HG03108 (cell line): ENCODE data around the gene MTMR12.
"Not testable (repeated sequence)": the region's sequence is repeated elsewhere in the genome, so short reads cannot be mapped to it uniquely, and the experiment has no call there.

Experiments
- ATAC-seq: cut with Tn5 transposase; IDR thresholded peaks from one replicate; pipeline ENCODE4 v1.9.1; 2021; ENCODE audit warnings: moderate library complexity; ENCODE audit not compliant: unreplicated experiment

The MTMR12 gene

DNA sequence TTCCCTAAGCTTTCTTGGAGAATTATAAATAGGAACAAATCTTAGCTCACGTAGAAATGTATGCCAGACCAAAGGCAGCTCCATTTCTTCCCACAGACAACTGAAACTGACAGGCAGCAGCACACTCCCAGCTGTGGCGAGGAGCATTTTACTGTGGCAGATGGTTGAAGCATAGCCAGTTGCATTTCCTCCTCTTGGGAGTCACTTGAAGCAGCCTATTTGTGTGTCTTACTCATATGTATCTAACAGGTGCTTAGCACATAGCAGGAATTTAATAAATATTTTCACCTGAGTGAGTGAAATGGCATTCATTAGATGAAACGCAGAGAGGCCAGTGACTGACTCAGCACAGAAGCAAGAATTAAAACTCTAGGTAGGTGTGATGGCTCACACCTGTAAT is 12.3 kb upstream of the MTMR12 start:
- peak; percentile 50 for ATAC-seq

DNA sequence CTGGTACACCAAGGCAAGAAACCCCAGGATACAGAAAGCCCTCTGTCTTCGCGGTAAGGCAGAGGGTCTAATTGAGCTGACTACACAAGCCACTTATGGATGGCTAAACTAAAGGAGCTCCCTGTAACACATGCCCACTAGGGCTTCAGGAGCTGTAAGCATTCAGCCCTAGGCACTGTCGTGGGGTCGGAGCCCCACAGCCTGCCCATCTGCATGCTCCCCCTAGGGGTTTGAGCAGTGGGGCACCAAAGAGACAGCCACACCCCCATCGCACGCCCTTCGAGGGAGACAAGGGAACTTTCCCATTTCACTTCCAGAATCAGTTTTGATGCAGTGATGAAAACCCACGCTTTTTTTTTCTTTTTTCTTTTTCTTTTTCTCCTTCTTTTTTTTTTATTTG is 11.0 kb upstream of the MTMR12 start:
- ATAC-seq = no peak

DNA sequence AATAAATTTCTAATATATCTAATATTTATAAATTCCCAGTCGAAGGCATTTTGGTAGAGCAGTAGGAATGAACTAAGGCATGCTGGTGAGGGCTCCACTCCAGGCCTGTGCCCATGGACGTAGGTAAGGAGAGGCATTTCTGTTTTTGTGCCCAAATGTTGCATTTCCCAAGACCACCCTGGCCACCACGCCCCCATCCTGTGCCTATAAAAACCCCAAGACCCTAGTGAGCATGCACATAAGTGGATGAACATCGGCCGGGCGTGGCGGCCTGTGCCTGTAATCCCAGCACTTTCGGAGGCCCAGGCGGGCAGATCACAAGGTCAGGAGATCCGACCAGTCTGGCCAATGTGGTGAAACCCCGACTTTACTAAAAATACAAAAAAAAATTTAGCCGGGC is 10.1 kb upstream of the MTMR12 start:
- ATAC-seq = no peak

DNA sequence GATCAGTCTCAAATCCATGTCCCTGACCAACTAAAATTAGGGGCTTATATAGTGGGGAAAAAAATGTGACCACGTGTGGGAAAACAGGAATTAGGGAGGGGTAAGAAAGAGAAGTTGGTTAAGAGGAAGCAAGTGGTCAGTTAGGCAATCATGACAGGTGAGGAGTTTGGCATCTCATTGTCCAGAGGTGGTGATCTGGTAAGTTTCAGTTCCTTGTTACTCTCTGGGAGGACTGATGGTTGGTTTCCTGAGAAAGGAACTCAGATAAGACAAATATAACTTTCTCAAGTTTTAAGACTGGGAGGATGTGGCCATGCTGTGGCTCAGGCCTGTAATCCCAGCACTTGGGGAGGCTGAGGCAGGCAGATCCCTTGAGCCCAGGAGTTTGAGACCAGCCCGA is 9.0 kb upstream of the MTMR12 start:
- ATAC-seq = not testable (repeated sequence)

DNA sequence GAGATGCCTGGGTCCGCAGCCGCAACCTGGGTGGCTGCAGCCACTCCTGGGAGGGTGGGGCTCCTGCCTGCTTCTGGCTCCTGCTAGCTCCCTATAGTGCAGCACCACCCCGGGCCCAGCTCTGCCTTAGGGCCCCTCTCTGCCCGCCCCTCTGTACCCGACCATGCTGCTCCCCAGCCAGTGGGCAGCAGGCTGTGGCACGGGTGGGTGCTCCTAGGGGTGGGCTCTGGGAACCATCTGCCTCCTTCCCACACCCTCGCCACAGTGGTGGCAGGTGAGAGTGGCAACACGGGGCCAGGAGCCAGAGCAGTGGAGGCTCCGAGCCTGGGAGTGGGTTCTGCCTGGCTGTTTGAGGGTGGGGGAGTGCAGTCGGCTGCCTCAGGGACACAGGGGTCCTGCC is 7.8 kb upstream of the MTMR12 start:
- ATAC-seq = no peak

DNA sequence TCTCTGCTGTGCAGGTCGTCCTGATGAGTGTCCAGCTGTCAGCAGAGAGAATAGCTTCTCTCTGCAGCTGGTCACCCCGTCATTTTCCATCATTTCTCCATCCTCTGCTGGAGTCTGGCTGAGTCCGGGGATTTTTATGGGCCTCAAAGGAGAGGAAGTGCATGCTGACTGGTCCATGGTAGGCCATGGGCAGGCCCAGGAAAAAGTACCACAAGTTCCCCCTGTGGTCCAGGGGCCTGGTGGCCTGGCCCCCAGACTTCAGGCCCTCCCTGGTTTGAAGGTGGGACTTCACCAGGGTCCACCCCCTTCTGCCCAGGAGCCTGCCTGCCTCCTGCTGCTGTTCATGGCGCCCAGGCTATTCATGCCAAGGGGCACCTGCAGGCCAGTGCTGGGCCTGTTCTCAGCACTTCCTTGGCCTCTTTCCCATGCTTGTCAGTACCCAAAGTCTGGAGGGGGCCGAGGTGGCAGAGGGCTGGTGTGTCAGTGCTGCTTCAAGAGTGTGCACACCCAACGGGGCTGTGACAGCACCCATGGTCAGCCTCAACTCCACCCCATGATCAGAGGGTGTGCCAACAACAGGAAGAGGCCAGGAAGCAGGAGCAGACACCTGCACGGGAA is 7.3 kb upstream of the MTMR12 start:
- ATAC-seq = no peak

DNA sequence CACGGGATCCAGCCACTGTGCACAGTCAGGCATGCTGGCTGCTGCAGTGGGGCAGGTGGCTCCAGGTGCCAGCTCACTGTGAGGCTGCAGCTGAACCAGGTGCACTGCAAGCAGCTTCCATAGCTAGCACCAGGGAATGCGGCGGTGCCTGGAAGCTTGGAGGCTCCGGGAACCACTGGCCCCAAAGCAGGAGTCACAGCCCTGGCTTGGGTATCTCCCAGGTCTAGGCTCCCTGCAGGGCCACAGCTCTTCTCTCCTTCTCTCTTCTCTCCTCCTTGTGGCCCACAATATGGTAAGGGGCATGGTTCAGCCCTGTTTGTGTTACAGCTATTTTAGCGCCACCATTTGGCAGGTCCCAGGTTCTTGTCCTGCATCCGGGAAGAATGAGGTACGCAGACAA is 6.7 kb upstream of the MTMR12 start:
- no peak for ATAC-seq

DNA sequence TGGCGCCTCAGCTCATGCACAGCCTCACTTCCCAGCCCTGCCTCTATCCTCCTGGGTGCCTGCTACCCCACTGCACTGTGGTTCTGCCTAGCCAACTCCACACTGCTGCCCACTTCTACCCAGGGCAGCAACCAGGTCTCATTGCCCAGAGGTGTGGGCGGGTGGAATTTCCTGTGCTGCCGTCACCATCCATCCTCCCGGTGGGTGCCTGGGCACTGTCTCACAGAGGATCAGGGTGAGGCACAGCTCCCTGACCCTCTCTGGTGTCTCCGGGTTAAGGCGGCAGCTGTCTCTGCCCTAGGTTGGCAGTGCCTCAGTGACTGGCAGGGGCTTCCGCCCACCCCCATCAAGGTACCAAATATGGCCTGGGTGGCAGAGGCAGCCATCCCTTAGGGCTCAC is 4.3 kb upstream of the MTMR12 start:
- no peak for ATAC-seq

DNA sequence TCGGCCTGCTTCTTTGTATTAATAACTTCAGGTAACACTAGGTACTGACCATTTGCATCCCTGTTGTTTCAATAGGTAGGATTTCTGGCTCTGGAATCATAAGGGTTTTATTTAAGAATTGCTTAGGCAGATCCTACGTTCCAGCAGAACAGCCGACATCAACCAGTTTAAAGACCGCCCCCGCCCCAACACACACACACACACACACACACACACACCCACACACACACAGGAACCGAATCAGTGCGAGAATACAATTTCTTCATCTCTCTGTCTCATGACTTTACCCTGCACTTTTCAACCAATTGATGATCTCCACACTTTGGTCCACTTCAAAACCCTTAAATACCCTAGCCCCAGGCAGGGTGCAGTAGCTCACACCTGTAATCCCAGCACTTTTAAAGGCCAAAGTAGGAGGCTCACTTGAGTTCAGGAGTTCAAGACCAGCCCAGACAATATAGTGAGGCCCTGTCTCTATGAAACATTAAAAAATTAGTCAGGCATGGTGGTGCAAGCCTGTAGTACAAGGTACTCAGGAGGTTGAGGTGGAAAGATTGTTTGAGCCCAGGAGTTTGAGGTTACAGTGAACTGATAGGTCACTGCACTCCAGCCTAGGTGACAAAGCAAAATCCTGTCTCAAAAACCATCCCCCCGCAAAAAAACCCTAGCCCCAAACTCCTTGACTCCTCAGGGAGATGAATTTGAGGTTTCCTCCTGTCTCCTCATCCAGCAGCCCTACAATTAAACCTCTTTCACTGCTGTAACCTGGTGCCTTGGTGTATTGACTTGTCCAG is 2.7 kb upstream of the MTMR12 start:
- ATAC-seq = no peak

DNA sequence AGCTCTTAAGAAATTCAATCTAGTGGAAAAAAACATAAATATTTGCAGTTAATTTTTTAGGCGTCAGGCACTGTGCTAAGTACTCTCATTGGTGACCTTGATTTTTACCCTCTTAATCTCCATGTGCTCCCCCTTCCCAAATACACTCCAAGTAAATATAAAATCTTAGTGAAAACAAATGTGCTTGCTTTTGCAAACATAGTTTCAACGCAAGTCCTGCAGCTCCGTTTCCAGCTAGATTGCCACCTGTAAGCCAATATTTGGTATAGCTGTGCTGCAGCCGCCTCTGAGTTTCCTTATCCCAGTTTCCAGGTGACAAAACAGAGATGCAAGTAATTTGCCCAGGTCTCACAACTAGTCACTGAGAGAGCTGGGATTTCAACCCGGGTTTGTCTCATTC is 1.9 kb upstream of the MTMR12 start:
- no peak for ATAC-seq

DNA sequence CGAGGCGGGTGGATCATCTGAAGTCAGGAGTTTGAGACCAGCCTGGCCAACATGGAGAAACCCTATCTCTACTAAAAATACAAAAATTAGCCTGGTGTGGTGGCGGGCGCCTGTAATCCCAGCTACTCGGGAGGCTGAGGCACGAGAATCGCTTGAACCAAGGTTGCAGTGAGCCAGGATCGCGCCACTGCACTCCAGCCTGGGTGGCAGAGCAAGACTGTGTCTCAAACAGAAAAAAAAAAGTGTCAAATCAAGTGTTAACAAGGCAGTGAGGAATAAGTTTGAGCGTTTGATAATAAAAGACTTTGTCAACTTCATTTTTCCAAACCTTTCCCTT is 1.4 kb upstream of the MTMR12 start:
- not testable (repeated sequence) for ATAC-seq

DNA sequence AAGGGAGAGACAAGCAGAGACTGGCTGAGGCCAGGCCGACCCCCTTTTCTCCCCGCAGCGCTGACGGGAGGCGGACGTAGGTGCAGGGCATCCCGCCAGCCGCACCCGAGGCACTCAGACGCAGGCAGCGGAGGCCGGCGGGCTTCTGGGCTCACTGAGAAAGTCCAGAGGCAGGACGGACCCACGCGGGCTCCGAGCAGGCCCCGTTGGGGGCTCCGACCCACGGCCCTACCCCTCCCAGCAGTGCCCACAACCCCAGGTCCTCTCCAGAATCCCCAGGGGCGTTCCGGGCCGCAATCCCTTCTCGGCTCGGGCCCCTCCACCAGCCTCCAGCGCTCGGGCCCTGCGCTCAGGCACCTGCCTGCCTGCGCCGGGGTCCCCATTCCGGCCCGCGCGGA is 543 bp downstream of the MTMR12 start:
- ATAC-seq = peak; percentile 12

DNA sequence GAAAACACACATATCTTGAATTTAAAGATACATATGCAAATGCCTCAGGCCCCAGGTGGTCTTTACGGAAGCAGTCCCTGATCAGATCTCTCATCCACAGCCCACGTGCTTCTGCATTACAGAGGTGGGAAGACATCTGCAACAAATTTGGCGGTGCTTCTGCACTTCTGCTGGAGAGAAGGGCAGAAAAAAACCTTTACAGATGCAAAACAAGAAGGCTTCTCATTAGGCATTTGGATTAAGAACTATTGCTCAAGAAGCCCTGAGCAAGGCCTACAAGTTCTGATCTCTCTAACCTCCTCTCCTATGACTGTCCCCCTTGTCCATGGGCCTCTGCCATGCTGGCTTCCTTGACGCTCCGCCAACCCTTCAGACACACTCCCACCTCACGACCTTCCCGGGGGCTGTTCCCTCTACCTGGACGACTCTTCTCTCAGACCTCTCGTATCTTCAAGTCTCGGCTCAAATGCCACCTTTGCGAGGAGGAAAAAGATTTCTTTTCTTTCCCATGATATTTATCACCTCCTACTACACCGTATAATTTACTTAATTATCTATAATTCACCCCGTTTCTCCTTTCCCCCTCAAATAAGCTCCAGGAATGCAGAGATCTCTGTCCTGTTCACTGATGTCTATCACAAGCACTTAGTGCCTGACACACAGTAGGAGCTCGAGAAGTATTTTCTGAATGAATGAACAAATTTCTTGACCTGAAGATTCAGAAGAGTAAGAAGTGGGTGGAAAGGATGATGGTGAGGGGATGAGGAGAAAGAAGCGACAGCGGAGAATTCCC is 1.1 kb downstream of the MTMR12 start:
- ATAC-seq = no peak

DNA sequence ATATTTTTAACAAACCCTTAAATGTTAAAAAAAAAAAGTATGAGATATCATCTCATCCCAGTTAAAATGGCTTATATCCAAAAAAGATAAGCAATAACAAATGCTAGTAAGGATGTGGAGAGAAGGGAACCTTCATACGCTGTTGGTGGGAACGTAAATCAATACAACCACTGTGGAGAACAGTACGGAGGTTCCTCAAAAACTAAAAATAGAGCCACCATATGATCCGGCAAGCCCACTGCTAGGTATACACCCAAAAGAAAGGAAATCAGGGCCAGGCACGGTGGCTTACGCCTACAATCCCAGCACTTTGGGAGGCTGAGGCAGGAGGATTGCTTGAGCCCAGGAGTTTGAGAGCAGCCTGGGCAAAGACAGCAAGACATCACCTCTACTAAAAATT is 3.0 kb downstream of the MTMR12 start:
- no peak for ATAC-seq

DNA sequence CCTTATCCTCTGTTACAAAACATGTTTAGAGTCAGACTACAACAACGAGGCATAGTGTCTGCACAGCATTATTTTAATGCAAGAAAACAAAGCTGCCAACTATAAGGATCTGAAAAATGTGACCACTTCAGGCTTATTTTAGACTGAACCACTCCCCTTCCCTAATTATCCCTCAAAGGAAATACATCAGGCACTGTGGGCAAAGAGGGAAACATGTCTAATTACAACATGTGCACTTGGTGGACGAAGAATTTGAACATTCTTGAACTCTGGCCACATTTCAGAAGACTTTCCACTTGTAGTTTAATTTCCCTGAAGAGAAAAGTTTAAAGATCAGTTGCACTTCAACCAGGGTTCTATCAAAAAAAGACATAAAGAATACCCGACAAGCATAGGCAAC is 3.8 kb downstream of the MTMR12 start:
- no peak for ATAC-seq

DNA sequence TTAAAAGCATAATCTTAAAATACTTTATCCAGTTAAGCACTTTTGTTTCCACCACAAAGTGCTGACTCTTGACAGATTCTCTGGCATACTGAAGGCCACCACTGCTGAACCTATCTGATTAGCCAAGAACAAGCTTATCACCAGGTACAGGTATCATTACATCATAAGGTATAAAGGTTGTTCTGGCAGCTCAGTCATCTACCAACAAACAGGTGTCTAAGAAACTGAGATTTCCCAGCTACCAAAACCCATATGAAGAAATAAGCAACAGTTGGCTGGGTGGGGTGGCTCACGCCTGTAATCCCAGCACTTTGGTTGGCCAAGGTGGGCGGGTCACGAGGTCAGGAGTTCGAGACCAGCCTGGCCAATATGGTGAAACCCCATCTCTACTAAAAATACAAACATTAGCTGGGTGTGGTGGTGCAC is 5.0 kb downstream of the MTMR12 start:
- no peak for ATAC-seq

DNA sequence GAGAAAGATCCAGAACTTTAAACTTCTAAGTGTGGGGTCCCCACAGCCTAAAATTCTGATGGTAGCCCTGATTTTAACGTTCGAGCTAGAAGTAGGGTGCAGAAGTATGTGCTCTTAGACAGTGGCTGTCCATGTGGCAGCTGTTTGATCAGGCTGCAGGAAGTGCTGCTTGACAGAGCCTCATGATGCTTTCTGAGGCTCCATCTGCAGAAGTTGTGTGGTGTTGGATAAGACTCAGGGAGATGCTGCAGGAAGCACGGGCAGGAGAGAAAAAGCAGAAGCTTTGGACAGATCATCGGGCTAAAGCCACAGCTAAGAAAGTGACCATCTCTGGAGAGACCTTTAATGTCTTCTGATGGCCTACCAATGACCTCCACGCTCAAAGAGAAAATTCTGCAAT is 8.1 kb downstream of the MTMR12 start:
- ATAC-seq = no peak

DNA sequence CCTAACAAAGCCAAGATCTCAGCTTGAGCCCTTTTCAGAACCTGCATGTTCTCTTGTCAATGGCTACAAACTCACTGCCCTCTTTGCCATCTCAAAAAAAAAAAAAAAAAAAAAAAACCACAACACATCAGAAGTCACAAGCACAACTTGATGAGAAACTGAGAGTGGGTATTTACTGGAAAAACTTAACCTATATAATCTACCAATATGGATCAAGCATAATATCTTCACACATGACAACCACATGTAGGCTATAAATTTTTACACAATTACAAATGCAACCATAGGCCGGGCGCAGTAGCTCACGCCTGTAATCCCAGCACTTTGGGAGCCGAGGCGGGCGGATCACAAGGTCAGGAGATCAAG is 9.0 kb downstream of the MTMR12 start:
- ATAC-seq = no peak

DNA sequence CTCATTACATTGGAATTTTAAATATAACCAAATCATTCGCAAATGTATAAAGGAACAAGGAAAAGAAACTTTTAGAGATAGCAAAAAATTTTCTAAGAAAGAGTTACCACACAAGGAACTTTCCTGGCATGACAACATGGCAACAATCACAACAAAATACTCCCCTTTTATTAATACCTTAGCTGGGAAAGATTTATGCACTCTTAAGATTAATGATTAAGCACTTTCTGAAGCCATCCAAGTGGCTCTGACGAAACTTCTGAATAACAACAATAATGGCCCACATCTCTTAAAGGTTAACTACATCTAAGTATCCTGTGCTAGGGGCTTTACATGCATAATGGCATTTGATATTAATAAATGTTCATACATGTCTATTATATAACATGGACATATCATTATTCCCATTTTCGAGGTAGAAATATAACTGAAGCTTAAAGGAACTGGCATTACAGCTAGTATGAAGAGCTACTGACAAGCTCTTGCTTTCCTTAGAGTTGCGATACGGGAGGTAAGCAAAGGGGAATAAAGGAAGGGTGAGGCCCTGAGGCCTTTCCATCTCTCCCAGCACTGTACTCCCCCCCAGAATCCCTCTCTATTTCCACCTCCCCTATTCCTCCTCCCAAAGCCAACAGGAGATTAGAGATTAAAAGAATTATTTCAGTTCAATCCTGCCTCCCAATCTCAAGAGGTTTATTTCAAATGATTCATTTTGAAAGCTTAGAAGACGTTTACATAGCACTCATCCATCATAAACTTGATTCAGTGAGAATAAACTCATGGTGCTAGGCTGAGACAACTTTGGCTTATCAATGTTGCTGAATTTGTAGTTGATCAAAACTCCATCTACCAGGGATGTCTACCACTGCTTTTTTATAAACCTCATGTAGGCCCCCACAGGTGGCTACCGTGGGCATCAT is 9.6 kb downstream of the MTMR12 start:
- ATAC-seq = no peak

DNA sequence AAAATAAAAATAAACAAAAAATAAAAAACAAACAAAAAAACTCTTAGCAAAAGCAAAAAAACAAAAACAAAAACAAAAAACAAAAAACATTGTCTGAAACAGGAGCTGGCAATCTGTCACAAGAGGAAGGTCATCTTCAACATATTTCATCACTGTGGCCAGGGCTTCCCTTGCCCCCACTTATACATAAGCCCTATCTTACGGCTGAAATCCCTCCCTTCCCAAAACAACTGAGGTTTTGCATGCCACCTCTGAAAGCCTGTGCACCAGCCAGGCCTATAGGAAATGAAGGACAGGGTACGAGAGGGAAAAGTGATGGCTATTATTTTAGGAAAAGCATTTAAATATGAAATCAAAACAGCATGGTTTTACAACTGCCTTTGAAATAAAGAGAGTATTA is 10.8 kb downstream of the MTMR12 start:
- no peak for ATAC-seq

DNA sequence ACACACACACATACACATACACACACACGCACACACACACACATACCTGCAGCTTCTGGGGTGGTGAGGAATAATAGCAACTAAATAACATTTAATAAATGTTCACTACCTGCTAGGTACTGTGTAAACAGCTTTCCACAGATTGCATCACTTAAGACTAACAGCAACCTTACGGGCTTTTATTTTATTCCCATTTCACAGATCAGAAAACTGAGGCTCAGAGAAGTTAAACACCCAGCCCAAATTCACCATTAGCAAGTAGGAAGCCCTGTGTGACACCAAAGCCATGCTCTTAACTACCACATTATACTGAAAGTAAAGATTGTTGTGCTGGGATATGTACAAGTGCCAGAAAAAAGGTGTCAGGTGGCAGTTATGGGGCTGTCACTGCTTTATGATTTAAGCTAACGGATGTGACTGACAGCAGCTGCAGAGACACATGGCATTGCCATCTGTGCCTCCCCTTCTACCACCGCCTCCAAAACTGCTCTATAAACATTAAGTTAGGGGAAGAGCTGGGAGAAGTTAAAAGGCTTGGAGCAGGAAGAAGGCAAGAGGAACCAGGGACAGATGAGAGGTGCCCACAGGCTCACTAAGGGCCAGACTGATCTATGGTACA is 13.6 kb downstream of the MTMR12 start:
- no peak for ATAC-seq
